Neural crest cell (in vitro differentiated cells): ENCODE data around the gene ARHGAP28. TPM values are rescaled to one million over a fixed set of nuclear protein-coding genes. Genes with fewer than 3 reads are reported as not detected.

Experiments
- DNase-seq: peaks from one replicate; pipeline ENCODE4 v3.0.0; 2021; ENCODE audit warnings: low read depth, mixed read lengths, low spot score
- H3K27ac Mint-ChIP-seq: one replicate; pipeline ENCODE4 v1.8.0; 2021; ENCODE audit warnings: mild to moderate bottlenecking, mixed read lengths; ENCODE audit not compliant: unreplicated experiment
- H3K27me3 Mint-ChIP-seq: 2 replicates; pipeline ENCODE4 v1.8.0; 2021; ENCODE audit warnings: low read depth, mild to moderate bottlenecking, mixed read lengths
- H3K36me3 Mint-ChIP-seq: 2 replicates; pipeline ENCODE4 v1.8.0; 2021; ENCODE audit warnings: low read depth, mild to moderate bottlenecking, mixed read lengths
- H3K4me1 Mint-ChIP-seq: 2 replicates; pipeline ENCODE4 v1.8.0; 2021; ENCODE audit warnings: mixed read lengths
- H3K4me3 Mint-ChIP-seq: one replicate; pipeline ENCODE4 v1.8.0; 2021; ENCODE audit warnings: mild to moderate bottlenecking, mixed read lengths
- H3K9me3 Mint-ChIP-seq: 2 replicates; pipeline ENCODE4 v1.8.0; 2021; ENCODE audit warnings: mixed read lengths
- total RNA-seq: library from RNA; stranded (reverse); gene quantifications from 2 replicates; pipeline ENCODE4 v1.2.1, GENCODE V29; 2021
- TF ChIP-seq, protein P1 (sequence below): fragments of 200-600 bp; sonication (generic); conservative IDR thresholded peaks from 2 replicates; pipeline ENCODE4 v1.5.0; 2021; ENCODE audit warnings: antibody characterized with exemption, mild to moderate bottlenecking

Gene ARHGAP28
- total RNA-seq, 1 donor from 2014 or later = 20.2 TPM

- H3K36me3 Mint-ChIP-seq = no peaks in the 10 kb centered on the region
- TF ChIP-seq, protein P1, sequence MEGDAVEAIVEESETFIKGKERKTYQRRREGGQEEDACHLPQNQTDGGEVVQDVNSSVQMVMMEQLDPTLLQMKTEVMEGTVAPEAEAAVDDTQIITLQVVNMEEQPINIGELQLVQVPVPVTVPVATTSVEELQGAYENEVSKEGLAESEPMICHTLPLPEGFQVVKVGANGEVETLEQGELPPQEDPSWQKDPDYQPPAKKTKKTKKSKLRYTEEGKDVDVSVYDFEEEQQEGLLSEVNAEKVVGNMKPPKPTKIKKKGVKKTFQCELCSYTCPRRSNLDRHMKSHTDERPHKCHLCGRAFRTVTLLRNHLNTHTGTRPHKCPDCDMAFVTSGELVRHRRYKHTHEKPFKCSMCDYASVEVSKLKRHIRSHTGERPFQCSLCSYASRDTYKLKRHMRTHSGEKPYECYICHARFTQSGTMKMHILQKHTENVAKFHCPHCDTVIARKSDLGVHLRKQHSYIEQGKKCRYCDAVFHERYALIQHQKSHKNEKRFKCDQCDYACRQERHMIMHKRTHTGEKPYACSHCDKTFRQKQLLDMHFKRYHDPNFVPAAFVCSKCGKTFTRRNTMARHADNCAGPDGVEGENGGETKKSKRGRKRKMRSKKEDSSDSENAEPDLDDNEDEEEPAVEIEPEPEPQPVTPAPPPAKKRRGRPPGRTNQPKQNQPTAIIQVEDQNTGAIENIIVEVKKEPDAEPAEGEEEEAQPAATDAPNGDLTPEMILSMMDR = no peak
- no peak overlapping the region for H3K4me3 Mint-ChIP-seq
- no peaks in the 10 kb centered on the region for H3K27me3 Mint-ChIP-seq
- DNase-seq = no peak
- no peak overlapping the region for H3K27ac Mint-ChIP-seq
- peaks cover 18% of the 10 kb centered on the region for H3K4me1 Mint-ChIP-seq
- H3K9me3 Mint-ChIP-seq = no peaks in the 10 kb centered on the region
These were observed 45.7 kb downstream of the ARHGAP28 start for GRCh38 chr18:6775237-6775636.

- no peaks in the 10 kb centered on the region for H3K9me3 Mint-ChIP-seq
- H3K4me1 Mint-ChIP-seq = peaks cover 18% of the 10 kb centered on the region
- no peak overlapping the region for H3K4me3 Mint-ChIP-seq
- TF ChIP-seq, protein P1 = no peak
- no peak for DNase-seq
- no peak overlapping the region for H3K27ac Mint-ChIP-seq
- H3K27me3 Mint-ChIP-seq = no peaks in the 10 kb centered on the region
- H3K36me3 Mint-ChIP-seq = no peaks in the 10 kb centered on the region
These were observed 46.2 kb downstream of the ARHGAP28 start for GRCh38 chr18:6775702-6776101.

GRCh38 chr18:6776188-6776587, 46.7 kb downstream of the ARHGAP28 start:
- no peaks in the 10 kb centered on the region for H3K27me3 Mint-ChIP-seq
- H3K36me3 Mint-ChIP-seq = no peaks in the 10 kb centered on the region
- H3K27ac Mint-ChIP-seq = no peak overlapping the region
- TF ChIP-seq, protein P1 = no peak
- no peaks in the 10 kb centered on the region for H3K9me3 Mint-ChIP-seq
- H3K4me3 Mint-ChIP-seq = no peak overlapping the region
- DNase-seq = no peak
- peaks cover 21% of the 10 kb centered on the region for H3K4me1 Mint-ChIP-seq

DNA sequence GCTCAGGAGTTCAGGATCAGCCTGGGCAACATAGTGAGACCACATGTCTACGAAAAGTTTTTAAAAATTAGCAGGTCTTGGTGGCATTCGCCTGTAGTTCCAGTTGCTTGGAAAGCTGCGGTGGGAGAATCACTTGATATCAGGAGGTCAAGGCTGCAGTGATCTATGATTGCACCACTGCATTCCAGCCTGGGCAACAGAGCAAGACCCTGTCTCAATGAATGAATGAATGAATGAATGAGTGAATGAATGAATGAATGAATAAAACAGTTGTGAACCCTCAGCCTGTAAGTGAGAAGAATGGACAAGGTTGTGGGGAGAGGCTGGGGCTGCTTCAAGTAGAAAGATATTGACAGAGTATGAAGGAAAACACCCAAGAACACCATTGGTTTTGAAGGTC, 48.0 kb downstream of the ARHGAP28 start:
- Mint-ChIP-seq H3K9me3 (no peaks in the 10 kb centered on the region), H3K4me1 (peaks cover 30% of the 10 kb centered on the region), H3K27ac (no peak overlapping the region), H3K4me3 (no peak overlapping the region), H3K27me3 (no peaks in the 10 kb centered on the region), H3K36me3 (no peaks in the 10 kb centered on the region)
- DNase-seq = no peak
- TF ChIP-seq, protein P1 = no peak

DNA sequence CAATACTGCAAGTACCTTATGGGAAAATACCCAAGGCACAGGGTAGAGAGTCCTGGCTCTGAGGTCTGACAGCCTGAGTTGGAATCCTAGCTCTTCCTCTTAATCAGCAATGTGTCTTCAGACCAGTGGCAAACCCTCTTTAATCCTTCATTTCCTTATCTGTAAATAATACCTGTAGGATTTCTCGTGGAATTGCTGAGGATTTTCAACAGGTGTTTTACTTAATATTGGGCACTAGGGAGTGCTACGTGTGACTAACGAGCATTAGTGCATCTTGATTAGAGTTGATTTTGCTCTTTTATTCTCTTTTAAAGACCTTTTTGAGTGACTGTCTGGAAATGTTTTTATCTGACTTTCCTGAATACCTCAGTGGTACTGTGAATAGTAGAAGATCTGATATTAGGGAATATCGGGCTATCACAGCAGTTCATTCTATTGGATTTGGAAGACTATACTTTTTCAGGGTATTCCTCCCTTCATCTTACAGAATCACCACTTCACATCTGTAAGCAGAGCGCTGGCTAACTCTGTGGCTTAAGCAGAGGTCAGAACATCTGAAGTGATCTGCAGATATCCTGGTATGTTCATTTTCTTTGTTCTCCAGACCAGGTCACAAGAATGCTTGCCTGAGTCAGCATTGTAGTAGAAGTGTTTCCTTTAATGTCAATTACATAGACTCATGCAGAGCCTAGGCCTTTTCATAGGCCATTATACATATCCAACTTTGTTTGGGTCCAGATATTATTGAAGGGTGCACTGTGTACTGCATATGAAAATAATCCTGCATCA, 49.1 kb downstream of the ARHGAP28 start:
- H3K27me3 Mint-ChIP-seq = no peaks in the 10 kb centered on the region
- TF ChIP-seq, protein P1 = no peak

More for the DNA sequence above, 49.1 kb downstream of the ARHGAP28 start:
- H3K27ac Mint-ChIP-seq = no peak overlapping the region
- peaks cover 30% of the 10 kb centered on the region for H3K4me1 Mint-ChIP-seq
- no peak overlapping the region for H3K4me3 Mint-ChIP-seq
- H3K9me3 Mint-ChIP-seq = no peaks in the 10 kb centered on the region
- no peaks in the 10 kb centered on the region for H3K36me3 Mint-ChIP-seq
- DNase-seq = no peak
